Kidney epithelial cell (primary cell): ENCODE data around the gene AKAP9. TPM values are rescaled to one million over a fixed set of nuclear protein-coding genes. Genes with fewer than 3 reads are reported as not detected.
"Not testable (repeated sequence)": the region's sequence is repeated elsewhere in the genome, so short reads cannot be mapped to it uniquely, and the experiment has no call there.

Experiments
- DNase-seq: peaks from one replicate; pipeline ENCODE4 v3.0.0-alpha.2; 2010; ENCODE audit warnings: low read depth
- H3K27me3 ChIP-seq: 2 replicates; pipeline ENCODE4 v1.6.0; 2011; ENCODE audit warnings: low read length; ENCODE audit not compliant: control insufficient read depth, insufficient read depth
- H3K36me3 ChIP-seq: 2 replicates; pipeline ENCODE4 v1.5.1; 2011; ENCODE audit warnings: low read length; ENCODE audit not compliant: control insufficient read depth, insufficient read depth
- H3K4me3 ChIP-seq: 2 replicates; pipeline ENCODE4 v1.5.1; 2011; ENCODE audit warnings: low read depth, mild to moderate bottlenecking, control low read depth, low read length
- CTCF ChIP-seq: IDR thresholded peaks from 2 replicates; pipeline ENCODE4 v1.5.1; 2011; ENCODE audit warnings: mild to moderate bottlenecking, moderate library complexity, low read length, control low read depth, inconsistent platforms; ENCODE audit not compliant: insufficient read depth, poor library complexity, severe bottlenecking
- total RNA-seq: library from RNA; depleted of rRNA; stranded (reverse); fragments of >200 nt; gene quantifications from 2 replicates; pipeline ENCODE4 v1.2.3, GENCODE V29; 2015

The AKAP9 gene
- total RNA-seq, 1 donor from 2014 or later = 36.2 TPM

GRCh38 chr7:92100534-92100933 is 159.9 kb downstream of the AKAP9 start:
- peaks cover 1% of the 10 kb centered on the region for H3K36me3 ChIP-seq
- TF ChIP-seq CTCF = no peak
- H3K4me3 ChIP-seq = no peak overlapping the region
- DNase-seq = no peak
- H3K27me3 ChIP-seq = no peaks in the 10 kb centered on the region

GRCh38 chr7:92102862-92103261 is 162.2 kb downstream of the AKAP9 start:
- H3K27me3 ChIP-seq, DNase-seq, H3K36me3 ChIP-seq, H3K4me3 ChIP-seq: not testable (repeated sequence)

- TF ChIP-seq CTCF = no peak
- Histone ChIP-seq H3K4me3 (no peak overlapping the region), H3K36me3 (no peaks in the 10 kb centered on the region), H3K27me3 (no peaks in the 10 kb centered on the region)
- no peak for DNase-seq
Observed at GRCh38 chr7:92108821-92109220, 168.2 kb downstream of the AKAP9 start.

- no peak for DNase-seq
- no peak overlapping the region for H3K4me3 ChIP-seq
- no peaks in the 10 kb centered on the region for H3K27me3 ChIP-seq
- no peaks in the 10 kb centered on the region for H3K36me3 ChIP-seq
- TF ChIP-seq CTCF = no peak
Observed at GRCh38 chr7:92110857-92111256, 170.2 kb downstream of the AKAP9 start.

GRCh38 chr7:92115821-92116220 is 175.2 kb downstream of the AKAP9 start:
- TF ChIP-seq CTCF = no peak
- Histone ChIP-seq H3K4me3 (no peak overlapping the region), H3K36me3 (no peaks in the 10 kb centered on the region), H3K27me3 (no peaks in the 10 kb centered on the region)
- DNase-seq = no peak

- no peak for TF ChIP-seq CTCF
- Histone ChIP-seq H3K4me3 (no peak overlapping the region), H3K36me3 (no peaks in the 10 kb centered on the region), H3K27me3 (no peaks in the 10 kb centered on the region)
- no peak for DNase-seq
Observed at GRCh38 chr7:92116949-92117348, 176.3 kb downstream of the AKAP9 start.
